ENCODE data around the gene POLR1H. TPM values are rescaled to one million over a fixed set of nuclear protein-coding genes. Genes with fewer than 3 reads are reported as not detected.
A peak's percentile ranks its signal among the peaks of the same experiment; 100 is the strongest.

The POLR1H gene
- total RNA-seq, 1 donor from 2014 or later = 16.8 TPM

GRCh38 chr6:30104661-30105060, 43.6 kb downstream of the POLR1H start:
- Mint-ChIP-seq H3K9me3 (ENCODE audit: unreplicated experiment) (no peaks in the 10 kb centered on the region), H3K4me1 (ENCODE audit: low read depth, unreplicated experiment) (peaks cover 7% of the 10 kb centered on the region), H3K27ac (ENCODE audit: unreplicated experiment) (no peak overlapping the region), H3K4me3 (ENCODE audit: unreplicated experiment) (no peak overlapping the region), H3K36me3 (ENCODE audit: low read depth, unreplicated experiment) (peaks cover 2% of the 10 kb centered on the region), H3K27me3 (ENCODE audit: low read depth, unreplicated experiment) (peaks cover 57% of the 10 kb centered on the region)
- Histone ChIP-seq H3K4me3 (ENCODE audit: insufficient read depth, low read depth, low read length) (no peak overlapping the region), H4K20me1 (ENCODE audit: insufficient read depth, low read length) (no peaks in the 10 kb centered on the region), H3K4me2 (ENCODE audit: low read length) (no peak overlapping the region), H3K27me3 (ENCODE audit: insufficient read depth, low read length) (peaks cover 48% of the 10 kb centered on the region), H2AFZ (ENCODE audit: low read depth, low read length) (no peak overlapping the region), H3K9ac (ENCODE audit: low read length) (no peak overlapping the region), H3K27ac (ENCODE audit: low read depth, low read length) (no peak overlapping the region), H3K36me3 (ENCODE audit: insufficient read depth, low read length) (no peaks in the 10 kb centered on the region), H3K79me2 (ENCODE audit: insufficient read depth, low read length) (no peaks in the 10 kb centered on the region), H3K9me3 (ENCODE audit: insufficient read depth, low read depth, low read length) (no peaks in the 10 kb centered on the region), H3K4me1 (ENCODE audit: insufficient read depth, low read length) (peaks cover 13% of the 10 kb centered on the region)
- DNase-seq (ENCODE audit: low read depth) (no peak), FAIRE-seq (no peak)
- TF ChIP-seq, protein P1, sequence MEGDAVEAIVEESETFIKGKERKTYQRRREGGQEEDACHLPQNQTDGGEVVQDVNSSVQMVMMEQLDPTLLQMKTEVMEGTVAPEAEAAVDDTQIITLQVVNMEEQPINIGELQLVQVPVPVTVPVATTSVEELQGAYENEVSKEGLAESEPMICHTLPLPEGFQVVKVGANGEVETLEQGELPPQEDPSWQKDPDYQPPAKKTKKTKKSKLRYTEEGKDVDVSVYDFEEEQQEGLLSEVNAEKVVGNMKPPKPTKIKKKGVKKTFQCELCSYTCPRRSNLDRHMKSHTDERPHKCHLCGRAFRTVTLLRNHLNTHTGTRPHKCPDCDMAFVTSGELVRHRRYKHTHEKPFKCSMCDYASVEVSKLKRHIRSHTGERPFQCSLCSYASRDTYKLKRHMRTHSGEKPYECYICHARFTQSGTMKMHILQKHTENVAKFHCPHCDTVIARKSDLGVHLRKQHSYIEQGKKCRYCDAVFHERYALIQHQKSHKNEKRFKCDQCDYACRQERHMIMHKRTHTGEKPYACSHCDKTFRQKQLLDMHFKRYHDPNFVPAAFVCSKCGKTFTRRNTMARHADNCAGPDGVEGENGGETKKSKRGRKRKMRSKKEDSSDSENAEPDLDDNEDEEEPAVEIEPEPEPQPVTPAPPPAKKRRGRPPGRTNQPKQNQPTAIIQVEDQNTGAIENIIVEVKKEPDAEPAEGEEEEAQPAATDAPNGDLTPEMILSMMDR (IDR thresholded peaks at IDR 0.05; ENCODE audit: insufficient read depth, low read depth, low read length) = no peak
- TF ChIP-seq EZH2 (IDR thresholded peaks at IDR 0.05; ENCODE audit: insufficient read depth, low read length) = no peak

GRCh38 chr6:30111266-30111856, 50.3 kb downstream of the POLR1H start:
- no peak overlapping the region for H3K27ac Mint-ChIP-seq (ENCODE audit: unreplicated experiment)
- Histone ChIP-seq H4K20me1 (ENCODE audit: insufficient read depth, low read length) (no peaks in the 10 kb centered on the region), H3K79me2 (ENCODE audit: insufficient read depth, low read length) (no peaks in the 10 kb centered on the region), H3K4me3 (ENCODE audit: insufficient read depth, low read depth, low read length) (no peak overlapping the region), H3K36me3 (ENCODE audit: insufficient read depth, low read length) (no peaks in the 10 kb centered on the region), H3K27ac (ENCODE audit: low read depth, low read length) (no peak overlapping the region), H3K4me1 (ENCODE audit: insufficient read depth, low read length) (no peaks in the 10 kb centered on the region), H3K4me2 (ENCODE audit: low read length) (no peak overlapping the region), H3K27me3 (ENCODE audit: insufficient read depth, low read length) (peaks cover 38% of the 10 kb centered on the region), H3K9ac (ENCODE audit: low read length) (no peak overlapping the region), H2AFZ (ENCODE audit: low read depth, low read length) (no peak overlapping the region), H3K9me3 (ENCODE audit: insufficient read depth, low read depth, low read length) (no peaks in the 10 kb centered on the region)
- H3K4me3 Mint-ChIP-seq (ENCODE audit: unreplicated experiment) = no peak overlapping the region
- H3K9me3 Mint-ChIP-seq (ENCODE audit: unreplicated experiment) = no peaks in the 10 kb centered on the region
- peak; percentile 14 for TF ChIP-seq EZH2 (IDR thresholded peaks at IDR 0.05; ENCODE audit: insufficient read depth, low read length)
- TF ChIP-seq, protein P1 (IDR thresholded peaks at IDR 0.05; ENCODE audit: insufficient read depth, low read depth, low read length) = no peak
- no peaks in the 10 kb centered on the region for H3K4me1 Mint-ChIP-seq (ENCODE audit: low read depth, unreplicated experiment)
- DNase-seq (ENCODE audit: low read depth) = no peak
- peaks cover 67% of the 10 kb centered on the region for H3K27me3 Mint-ChIP-seq (ENCODE audit: low read depth, unreplicated experiment)
- FAIRE-seq = no peak
- H3K36me3 Mint-ChIP-seq (ENCODE audit: low read depth, unreplicated experiment) = peaks cover 2% of the 10 kb centered on the region

- Mint-ChIP-seq H3K27ac (ENCODE audit: unreplicated experiment) (no peak overlapping the region), H3K9me3 (ENCODE audit: unreplicated experiment) (no peaks in the 10 kb centered on the region), H3K36me3 (ENCODE audit: low read depth, unreplicated experiment) (peaks cover 2% of the 10 kb centered on the region), H3K4me1 (ENCODE audit: low read depth, unreplicated experiment) (no peaks in the 10 kb centered on the region), H3K27me3 (ENCODE audit: low read depth, unreplicated experiment) (peaks cover 63% of the 10 kb centered on the region), H3K4me3 (ENCODE audit: unreplicated experiment) (no peak overlapping the region)
- Histone ChIP-seq H4K20me1 (ENCODE audit: insufficient read depth, low read length) (no peaks in the 10 kb centered on the region), H2AFZ (ENCODE audit: low read depth, low read length) (no peak overlapping the region), H3K4me3 (ENCODE audit: insufficient read depth, low read depth, low read length) (no peak overlapping the region), H3K27ac (ENCODE audit: low read depth, low read length) (no peak overlapping the region), H3K9ac (ENCODE audit: low read length) (no peak overlapping the region), H3K9me3 (ENCODE audit: insufficient read depth, low read depth, low read length) (no peaks in the 10 kb centered on the region), H3K79me2 (ENCODE audit: insufficient read depth, low read length) (no peaks in the 10 kb centered on the region), H3K27me3 (ENCODE audit: insufficient read depth, low read length) (peaks cover 38% of the 10 kb centered on the region), H3K4me2 (ENCODE audit: low read length) (no peak overlapping the region), H3K36me3 (ENCODE audit: insufficient read depth, low read length) (no peaks in the 10 kb centered on the region), H3K4me1 (ENCODE audit: insufficient read depth, low read length) (no peaks in the 10 kb centered on the region)
- FAIRE-seq = no peak
- no peak for DNase-seq (ENCODE audit: low read depth)
- TF ChIP-seq, protein P1 (IDR thresholded peaks at IDR 0.05; ENCODE audit: insufficient read depth, low read depth, low read length) = no peak
- no peak for TF ChIP-seq EZH2 (IDR thresholded peaks at IDR 0.05; ENCODE audit: insufficient read depth, low read length)
These were observed 51.4 kb downstream of the POLR1H start for GRCh38 chr6:30112402-30112994.

Measured in astrocyte (in vitro differentiated cells and primary cell).